Epidermal melanocyte (primary cell): Measurements from ENCODE around the gene WDFY4.

Source experiments
- DNase-seq: peaks from one replicate; pipeline ENCODE4 v3.0.0; 2011; ENCODE audit warnings: low spot score; ENCODE audit not compliant: insufficient read length

The WDFY4 gene

DNA sequence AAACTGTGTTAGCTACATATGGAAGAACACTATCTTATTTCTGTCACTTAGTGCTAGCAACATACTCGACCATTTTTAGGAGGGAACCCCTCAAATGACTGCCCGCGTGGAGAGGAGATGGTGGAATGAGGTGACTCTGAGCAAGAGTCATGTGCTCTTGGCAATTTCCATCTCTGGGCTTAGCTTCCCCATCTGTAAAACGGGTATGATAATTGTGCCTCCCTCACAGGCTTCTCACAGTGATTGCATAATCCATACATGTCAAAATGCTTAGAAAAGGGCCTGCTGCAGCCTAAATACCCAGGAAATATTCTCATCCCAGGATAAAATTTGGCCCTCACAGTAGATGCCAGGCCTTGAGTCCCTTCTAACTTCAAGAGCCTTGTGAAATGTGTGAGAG, 86.6 kb downstream of the WDFY4 start:
- no peak for DNase-seq

DNA sequence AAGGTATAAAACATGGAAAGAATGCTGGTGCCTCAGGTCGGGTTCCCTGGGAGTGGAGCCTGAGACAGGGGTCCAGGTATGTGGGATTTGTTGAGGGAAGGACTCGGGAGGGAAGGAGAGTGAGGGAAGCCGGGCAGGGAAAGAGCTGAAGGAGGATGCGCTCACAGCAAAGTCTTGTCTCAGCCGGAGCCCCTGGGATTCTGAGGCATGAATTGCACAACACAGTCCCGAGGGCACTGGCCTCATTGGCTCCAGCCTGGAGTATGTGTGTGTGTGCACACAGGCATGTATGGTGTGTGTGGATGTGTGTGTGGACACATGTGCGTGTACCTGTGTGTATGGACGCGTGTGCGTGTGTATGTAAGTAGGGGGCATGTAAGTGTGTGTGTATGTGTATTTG, 87.4 kb downstream of the WDFY4 start:
- no peak for DNase-seq

DNA sequence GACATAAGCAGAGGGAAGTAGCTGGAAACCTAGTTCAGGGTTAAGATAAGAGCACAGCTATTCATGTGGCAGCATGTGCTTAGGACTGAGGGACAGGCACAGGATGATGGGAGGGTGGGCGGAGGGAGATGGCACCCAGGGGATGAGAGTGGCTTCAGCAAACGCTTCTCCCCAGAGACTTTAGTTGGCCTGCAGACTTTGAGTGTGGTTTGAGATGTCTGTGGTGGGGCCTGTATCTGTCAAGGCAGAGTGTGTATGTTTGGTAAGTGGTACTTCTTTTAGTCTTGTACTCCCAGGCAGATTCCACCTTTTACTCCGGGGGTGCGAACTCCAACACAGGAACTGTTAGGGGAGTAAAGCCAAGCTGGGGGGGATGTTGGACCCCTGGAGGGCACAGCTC, 88.9 kb downstream of the WDFY4 start:
- DNase-seq: no peak

DNA sequence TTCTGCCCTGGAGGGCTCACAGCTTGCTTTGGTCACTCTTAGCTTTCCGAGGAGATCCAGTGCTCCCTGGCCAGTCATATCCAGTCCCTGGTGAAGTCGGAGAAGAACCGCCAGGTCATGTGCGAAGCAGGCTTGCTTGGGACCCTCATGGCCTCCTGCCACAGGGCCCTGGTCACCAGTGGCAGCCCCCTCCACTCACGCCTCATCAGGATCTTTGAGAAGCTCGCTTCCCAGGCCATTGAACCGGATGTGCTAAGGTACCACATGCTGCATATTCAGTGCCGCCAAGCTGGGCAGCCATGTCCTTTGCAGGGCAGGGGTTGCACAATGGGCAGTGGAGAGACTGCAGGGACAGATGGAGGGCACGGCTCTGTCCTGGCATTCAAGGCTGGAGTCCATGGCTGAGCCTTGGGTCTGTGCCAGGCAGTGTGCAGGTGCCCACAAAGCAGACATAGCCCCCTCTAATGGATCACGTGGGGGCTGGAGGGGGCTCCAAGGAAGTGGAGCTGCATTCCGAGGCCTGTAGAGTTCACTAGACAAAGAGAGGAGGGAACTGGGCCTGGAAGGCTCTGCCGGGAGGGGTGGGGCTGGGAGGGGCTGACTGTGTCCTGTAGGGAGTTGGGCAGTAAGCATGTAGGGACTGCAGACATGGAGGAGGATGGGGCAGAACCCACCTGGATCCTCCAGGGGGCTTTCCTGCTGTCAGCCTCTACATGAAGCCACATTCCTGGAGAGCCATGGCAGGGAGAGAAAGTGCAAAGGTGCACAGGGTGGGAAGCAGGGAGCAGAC, 89.9 kb downstream of the WDFY4 start:
- DNase-seq: no peak

DNA sequence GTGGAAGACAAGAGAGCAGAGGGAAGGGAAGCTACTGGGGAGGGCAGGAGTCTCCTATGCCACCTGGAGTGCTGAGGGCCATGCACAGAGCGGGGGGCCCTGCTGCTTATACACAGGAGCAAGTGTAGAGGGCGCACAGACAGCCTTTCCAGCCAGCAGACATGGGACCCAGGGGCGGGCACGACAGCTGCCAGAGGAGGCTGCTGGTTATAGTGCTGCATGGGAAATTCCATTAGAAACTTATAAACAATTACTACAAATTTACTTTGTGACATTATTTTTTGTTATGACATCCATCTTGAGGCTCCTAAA, 90.5 kb downstream of the WDFY4 start:
- no peak for DNase-seq

DNA sequence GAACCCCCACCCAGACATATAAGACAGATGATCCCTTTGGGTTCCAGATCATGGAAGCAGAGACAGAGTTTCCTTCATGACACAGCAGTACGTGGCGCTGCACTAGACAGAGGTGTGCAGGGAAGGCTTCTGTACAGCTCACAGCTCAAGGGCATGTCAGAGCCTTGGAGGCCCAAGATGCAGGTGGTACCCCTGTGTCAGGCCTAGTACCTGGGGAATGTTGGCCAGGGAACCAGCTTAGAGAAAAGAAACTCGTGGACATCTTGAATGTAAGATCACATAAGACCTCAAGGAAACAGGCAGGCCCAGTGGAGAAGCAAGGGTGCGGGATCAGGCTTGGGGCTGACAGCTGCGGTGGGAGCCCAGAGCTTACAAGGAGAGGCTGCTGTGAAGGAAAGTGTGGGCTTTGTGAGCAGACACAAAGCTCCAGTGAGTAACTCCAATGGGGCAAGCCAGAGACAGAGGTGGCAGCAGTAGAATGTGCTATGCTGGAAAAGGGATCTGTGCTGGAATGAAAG, 91.4 kb downstream of the WDFY4 start:
- no peak for DNase-seq

DNA sequence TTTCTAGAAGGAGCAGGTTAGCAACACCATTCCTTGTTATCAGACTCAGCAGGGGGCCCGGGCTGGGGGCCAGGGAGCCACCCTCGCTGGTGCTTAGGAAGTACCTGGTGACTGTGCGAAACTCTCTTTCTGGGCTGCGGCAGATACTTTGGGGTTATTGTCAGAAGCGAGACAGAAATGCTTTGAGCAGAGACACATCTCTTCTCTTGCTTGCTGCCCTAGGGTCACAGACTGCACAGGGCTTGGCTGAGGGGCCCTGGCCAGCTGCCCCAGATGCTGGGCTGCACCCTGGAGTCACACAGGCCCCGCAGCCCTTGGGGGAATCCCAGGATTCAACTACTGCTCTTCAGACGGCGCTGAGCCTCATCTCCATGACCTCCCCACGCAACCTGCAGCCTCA, 91.9 kb downstream of the WDFY4 start:
- DNase-seq: no peak

DNA sequence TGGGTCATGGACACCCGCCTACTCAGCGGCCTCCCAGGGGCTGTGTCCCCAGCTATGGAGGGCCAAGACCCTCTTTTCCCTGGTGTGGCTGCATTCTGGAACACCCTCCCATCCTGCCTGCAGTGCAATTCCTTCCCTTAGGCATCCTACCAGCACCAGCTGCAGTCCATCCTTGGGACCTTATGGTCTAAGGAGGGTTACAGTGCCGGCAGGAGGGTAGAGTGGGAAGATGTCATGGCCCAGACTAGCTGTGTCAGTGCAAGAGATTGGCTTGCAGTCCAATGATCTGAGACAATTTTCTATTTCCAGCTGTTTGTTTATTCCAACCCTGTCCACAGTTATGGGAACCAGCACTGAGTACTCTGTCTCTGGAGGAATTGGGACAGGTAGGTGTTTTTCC, 92.4 kb downstream of the WDFY4 start:
- no peak for DNase-seq

DNA sequence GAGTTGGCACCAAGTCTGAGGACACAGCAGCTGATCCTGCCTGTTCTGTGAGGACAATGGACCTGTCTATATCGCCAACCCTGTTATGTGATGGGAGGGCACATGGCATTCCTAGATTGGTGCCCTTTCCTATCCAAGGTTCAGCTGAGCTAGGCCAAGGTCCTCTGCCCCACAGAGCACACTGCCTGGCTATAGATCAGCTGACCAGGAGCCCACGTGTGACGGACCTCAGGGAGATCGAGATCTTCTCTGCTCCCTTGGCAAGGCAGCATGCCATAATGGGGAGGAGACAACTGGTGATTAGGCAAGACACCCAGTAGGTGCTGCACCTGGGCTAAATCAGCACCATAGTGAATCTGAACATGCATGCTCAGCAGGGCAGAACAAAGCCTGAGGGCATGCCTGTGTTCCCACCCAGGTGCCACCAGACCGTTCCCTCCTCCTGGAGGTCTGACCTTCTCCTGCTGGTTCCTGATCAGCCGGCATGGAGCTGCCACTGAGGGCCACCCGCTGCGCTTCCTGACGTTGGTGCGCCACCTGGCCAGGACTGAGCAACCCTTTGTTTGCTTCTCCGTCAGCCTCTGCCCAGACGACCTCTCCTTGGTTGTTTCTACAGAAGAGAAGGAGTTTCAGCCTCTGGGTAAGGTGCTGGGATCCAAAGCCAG, 93.7 kb downstream of the WDFY4 start:
- no peak for DNase-seq

DNA sequence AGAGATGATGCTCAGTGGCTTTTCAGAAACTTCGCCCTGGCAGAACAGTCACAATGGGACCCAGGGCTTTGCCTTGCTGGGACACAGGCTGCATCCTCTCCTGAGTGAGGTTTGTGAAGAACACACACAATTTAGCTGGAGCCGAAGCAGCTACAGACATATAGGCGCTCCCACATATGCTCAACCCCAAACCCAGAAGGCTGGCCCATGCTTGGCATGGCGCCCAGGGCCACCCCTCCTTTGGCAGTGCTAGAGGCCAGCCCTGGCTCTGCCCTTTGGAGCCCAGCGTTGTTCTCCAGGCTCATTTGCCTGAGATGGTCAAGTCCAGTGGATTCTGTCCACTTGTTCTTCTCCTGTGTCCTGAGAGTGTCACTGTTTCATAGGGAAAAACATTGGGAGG, 94.4 kb downstream of the WDFY4 start:
- DNase-seq: no peak

DNA sequence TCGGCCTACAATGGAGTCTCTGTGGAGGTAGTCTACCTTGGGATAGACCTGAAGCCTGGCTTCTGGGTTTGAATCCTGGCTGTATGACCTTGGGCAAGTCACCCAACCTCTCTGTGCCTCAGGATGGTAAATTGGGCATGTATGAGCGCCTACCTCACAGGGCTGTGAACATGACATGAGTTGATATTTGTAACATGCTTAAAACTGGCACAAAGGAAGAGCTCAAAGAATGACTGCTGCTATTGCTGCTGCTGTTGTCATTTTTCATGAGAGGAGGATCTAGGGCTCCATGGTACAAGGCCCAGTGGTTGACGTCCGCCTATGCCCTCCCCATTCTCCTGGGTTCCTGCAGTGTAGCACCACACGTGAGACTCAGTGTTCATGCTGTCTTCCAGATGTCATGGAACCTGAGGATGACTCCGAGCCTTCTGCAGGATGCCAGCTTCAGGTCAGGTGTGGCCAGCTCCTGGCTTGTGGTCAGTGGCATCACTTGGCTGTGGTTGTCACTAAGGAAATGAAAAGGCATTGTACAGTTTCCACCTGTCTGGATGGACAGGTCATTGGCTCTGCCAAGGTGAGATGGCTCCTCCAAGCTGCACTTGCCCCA, 95.0 kb downstream of the WDFY4 start:
- DNase-seq: no peak

DNA sequence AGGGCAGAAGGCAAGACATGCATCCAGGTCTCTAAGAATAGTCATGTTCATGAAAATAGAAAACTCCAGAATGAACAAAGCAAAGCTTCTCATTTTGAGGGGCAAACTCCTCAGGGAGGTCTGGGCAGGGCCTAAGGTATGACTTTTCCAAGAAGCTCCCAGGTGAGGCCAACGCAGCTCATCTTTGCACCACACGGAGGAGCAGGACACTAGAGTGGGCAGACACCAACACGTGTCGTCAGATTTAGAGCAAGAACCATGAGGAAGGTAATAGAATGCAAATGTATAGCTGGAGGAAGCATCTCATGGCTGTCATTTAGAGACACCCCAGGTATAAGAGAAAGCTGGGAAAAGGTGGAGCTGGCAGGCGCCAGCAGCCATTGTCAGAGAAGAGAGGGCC, 95.7 kb downstream of the WDFY4 start:
- no peak for DNase-seq

DNA sequence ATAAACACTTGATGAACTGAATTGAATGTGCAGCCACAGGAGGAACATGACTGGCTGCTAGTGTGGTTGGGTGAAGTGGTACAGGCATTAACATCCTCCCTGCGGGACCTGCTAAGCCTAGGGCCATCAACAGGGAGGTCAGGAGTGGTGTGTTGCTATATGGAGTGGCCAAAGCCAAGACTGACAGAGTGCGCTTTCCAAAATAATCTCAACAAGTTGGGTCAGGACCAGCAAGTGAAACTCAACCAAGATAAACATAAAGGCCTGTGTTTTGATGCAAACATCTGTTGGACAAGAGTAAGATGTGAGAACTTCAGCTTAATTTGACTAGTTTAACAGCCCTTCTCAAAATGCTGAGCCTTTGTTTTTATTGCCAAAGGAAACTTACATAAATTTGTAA, 97.7 kb downstream of the WDFY4 start:
- DNase-seq: no peak

DNA sequence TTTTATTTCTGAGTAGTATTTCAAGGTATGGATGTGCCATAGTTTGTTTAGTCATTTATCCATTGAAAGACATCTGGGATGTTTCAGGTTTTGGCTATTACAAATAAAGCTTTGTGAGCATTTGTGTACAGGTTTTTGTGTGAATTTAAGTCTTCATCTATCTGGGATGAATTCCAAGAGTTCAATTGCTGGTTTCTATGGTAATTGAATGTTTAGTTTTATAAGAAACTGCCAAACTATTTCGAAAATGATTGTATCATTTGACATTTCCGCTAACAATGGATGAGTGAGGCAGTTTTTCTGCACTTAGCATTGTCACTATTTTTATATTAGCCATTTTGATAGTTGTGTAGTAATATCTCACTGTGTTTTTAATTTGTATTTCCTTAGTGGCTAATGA, 99.4 kb downstream of the WDFY4 start:
- DNase-seq: no peak

DNA sequence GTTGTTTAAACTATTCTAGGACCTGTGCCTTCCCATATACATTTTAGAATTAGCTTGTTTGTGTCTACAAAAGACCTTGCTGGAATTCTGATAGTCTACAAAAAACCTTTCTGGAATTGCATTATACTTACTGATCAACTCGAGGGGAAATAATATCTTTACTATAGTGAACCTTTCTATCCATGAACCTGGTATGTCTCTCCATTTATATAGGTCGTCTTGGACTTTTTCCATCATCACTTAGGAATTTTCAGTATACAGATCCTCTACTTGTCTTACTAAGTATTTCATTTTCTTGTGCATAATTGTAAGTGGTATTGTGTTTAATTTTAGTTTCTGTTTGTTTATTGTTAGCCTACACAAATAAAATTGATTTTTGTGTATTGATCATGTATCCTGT, 101.1 kb downstream of the WDFY4 start:
- DNase-seq: no peak

DNA sequence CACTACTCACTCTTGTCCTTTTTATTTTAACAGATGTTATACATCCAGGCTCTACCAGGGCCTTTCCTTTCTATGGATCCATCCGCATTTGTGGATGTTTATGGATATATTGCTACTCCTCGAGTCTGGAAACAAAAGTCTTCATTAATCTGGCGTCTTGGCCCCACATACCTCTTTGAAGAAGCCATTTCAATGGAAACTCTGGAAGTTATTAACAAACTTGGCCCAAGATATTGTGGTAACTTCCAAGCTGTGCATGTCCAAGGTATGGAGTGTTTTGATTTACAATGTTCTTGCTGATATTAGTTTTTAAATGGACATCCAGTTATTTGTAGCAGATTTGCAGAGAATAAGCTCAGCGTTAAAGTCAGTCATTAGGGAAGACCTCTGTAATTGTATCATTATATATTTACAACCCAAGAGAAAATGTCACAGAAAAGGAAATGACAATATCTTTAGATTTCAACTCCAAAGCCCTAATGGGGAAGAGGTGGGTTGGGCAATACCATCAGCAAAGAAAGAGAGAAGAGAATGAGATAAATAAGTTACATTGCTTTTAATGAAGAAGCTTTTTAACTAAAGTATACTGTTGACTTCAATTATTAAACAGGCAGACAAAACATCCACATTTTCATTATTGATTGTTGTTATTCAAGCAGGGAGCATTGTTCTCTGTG, 102.1 kb downstream of the WDFY4 start:
- DNase-seq: no peak

DNA sequence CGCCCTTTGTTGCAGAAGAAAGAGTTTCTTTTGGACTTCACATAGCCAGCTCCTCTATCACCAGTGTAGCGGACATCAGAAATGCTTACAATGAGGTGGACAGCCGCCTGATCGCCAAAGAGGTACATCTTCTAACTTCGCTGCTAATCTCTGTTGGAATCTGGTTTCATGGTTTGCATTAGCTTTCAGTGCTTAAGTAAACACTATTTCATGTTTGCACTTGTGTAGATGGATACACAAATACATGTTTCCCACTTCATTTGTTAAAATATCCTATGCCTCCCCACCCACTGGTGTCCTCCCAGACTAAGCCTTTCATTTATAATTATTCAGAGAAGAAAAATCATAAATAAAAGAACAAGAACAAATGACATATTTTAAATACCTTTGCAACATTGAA, 103.9 kb downstream of the WDFY4 start:
- DNase-seq: no peak

DNA sequence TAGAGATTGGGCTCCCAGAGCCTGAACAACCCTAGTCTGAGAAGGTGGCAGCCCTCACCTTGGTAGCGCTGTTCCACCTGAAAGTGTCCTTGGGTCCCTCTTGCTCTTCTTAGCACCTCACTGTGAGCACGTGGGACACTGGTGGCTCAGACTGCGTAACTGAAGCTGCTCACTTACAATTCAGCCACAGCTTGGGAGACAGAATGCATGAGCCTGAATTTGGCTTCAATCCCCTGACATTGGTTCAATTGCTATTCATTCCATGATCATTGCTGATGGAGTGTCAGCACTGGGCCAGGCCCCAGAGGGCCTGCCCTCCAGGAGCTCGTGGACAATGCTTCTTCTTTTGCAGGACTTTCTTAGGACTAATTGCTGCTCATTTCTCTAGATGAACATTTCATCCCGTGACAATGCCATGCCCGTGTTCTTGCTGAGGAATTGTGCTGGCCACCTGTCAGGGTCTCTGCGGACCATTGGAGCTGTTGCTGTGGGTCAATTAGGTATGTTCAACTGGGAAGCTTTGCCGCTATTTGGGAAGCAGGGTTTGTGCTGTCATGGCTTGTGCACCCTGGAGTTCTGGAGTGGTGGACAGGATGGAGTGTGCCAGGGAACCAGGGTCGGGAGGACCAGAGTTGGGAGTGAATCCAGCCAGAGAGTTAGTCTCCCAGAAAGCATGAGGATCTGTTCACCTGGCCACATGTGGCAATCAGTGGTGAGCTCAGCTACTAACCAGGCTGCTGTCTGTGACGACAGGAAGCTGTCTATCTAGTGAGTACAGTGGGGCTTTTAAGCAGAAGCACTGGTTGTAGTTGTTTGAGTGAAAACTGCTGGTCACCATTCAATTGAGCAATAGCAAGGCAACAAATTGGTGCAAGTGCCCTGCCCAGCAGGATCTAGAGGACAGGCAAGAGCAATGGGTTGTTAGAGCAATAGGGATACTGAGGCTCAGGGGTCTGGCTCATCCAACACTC, 105.1 kb downstream of the WDFY4 start:
- no peak for DNase-seq

DNA sequence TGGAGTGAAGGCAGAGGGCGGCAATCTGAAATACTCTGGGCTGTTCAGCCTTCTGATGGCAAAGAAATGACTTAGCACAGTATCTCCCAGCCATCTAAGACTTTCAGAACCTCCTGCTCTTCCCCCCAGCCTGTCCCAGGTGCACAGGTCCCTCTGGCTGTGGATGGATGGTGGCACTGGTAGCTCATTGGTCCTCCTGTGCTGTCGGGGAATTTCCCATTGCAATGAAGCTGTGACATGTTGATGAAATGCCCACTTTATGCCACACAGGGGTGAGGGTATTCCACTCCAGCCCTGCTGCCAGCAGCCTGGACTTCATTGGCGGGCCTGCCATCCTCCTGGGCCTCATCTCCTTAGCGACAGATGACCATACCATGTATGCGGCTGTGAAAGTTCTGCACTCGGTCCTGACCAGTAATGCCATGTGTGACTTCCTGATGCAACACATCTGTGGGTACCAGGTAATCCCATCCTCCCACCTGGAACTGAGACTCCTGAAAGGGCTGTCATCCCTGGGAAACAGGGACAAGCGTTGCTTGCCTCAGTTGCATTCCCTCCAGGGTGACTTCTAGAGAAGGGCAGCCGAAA, 105.9 kb downstream of the WDFY4 start:
- DNase-seq: no peak

DNA sequence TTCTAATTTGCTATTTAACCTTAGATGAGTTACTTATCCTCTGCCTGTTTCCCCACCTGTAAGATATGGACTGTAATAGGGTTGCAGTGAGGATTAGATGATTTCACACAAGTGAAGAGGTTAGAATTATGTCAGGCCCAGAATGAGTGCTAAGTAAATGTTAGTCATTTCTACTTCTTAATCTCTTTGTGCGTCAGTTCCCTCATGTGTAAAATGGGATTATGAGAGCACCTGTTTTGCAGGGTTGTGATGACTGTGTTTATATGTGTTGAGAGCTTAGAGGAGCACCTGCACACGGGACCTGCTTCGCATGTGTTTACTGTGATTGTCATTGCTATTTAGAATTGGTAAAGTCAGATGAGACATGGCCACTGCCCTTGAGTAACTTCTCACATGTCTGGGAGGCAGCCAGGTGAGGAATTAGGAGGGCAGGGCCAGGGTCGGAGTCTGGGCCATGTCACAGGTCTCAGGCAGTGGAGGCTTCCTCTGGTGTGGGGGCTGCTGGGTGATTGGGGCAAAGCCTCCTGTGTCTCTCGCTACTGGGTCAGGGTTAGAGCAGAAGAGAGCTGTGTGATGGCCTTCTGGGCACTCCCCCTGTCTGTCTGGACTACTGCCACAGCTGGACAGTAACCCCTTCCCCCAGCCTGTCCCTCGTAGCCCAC, 106.7 kb downstream of the WDFY4 start:
- DNase-seq: no peak
